GM18526 (cell line): ENCODE results near the gene TOP3A.

Experiments
- POLR2A ChIP-seq: IDR thresholded peaks from 3 replicates; pipeline ENCODE4 v1.6.1; 2011; ENCODE audit not compliant: insufficient read length; ENCODE audit errors: extremely low read depth

The TOP3A gene

DNA sequence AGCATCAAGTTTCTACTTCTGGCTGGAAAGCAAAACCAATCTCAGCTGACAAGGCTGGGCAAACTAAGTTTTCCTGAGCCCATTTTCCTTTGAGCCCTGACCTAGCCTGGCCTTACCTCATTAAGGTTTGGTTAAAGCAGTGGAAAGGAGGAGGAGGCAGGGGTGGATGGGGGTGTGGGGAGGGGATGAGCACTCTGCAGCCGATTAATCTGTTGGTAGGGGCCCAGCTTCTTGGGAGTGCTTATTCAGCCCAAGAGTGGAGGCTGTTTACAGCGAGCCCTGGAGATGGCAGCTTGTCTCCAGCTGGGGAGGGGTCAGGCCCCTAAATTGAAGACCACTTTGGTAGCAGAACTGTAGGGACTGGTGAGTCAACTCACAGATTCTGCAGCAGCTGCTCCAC lies 12.3 kb upstream of the TOP3A start:
- no peak for TF ChIP-seq POLR2A

DNA sequence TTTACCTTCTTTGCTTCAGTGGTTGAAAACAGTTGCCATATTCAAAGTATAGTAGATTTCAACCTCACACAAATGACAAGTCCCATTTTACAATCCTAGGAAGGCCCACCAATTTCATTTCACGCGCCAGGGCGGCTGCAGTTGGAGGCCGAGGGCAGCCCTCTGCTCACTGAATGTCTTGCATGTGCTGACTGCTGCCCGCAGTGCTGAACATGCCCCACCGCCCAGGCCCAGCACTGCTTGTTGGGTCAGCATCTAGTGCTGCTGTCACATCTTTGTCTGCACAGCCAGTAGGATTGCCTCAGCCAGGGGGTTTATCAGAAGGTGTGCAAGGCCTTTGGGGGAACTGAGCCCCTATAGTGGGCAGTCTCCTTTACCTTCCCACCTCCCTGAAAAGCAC lies 11.8 kb upstream of the TOP3A start:
- TF ChIP-seq POLR2A = no peak

DNA sequence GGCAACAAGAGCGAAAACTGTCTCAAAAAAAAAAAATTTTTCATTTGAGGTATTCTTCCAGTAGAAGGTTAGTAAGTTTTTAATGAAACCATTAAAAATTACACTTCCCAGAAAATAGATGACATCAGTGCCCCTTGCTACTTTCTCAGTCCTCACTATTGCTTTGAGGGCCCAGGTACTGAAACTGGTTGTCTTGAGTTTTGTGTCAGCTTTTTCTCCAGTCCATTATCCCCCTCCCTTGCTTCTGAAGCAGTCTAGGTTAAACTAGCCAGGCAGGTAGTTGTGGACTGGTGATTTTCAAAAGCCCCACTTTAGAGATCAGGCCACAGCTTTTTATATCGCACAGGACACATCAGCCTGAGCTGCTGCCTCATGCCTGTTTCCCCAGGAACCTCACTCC lies 11.2 kb upstream of the TOP3A start:
- no peak for TF ChIP-seq POLR2A

DNA sequence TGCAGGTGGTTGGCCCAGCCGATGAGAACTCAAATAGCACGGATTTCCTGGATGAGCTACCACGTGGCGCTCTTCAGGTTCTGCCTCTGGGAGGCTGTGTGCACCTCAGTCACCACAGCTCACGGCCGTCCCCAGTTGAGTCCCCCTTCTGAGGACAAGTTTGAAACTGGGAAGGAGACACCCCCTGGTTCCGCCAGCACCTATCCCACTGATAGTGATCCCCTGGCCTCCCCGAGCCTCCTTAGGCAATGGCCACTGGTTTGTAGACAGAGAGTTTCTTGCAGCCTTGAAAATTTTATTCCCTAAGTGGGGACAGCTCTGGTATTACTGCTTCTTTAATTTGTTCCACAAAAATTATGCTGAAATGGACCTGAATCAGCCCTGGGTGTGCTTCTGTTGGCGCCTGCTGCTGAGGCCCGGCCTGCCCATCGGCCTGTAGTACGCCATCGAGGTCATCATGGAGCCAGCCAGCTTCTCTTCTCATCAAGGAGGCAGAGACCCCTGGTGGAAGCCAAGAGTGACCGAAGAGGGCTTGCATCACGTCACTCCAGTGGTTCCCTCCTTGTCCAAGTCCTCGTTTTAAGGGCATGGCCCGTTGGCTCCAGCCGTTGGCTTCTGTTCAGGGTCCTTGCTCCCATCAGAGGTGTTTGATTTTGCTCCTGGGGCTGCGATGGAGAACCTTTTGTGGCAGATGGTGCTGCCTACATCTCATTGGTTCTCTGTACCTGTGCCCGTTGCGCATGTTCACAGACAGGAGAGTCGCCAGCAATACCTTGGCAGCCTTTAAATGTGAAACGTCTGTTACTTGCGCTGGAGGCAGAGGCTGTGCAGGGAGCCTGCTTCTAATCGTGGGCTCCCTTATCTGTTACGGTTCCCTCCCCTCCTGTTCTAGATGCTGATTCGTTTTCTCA lies 9.6 kb upstream of the TOP3A start:
- TF ChIP-seq POLR2A = no peak

DNA sequence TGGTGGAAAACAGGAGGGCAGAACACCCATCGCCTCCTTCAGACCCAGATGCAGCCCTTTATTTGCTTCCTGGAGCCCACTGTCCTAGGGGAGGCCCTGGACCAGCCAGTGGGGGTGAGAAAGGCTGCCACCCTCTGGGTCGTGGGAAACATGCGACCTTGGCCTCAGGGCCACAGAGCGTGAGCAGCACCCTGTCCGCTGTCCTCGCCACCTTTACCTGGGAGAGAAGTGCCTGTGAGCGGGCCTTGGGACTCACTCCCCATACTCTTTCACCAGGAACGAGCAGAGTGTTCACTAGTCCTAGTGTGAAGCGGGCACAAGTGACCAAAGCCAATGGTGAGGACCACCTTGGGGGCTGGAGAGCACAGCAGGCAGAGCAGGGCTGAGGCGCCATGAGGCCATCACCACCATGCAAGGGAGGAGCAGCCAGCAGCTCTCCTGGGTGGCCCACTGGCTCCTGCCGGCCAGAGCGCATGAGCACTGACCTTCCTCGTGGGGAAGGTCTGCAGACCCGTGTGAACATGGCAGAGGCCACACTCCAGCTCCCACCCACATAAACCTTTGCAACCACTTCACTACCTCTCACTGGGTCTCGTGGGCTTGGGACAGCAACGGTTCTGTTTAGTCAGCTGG lies 8.8 kb upstream of the TOP3A start:
- no peak for TF ChIP-seq POLR2A

DNA sequence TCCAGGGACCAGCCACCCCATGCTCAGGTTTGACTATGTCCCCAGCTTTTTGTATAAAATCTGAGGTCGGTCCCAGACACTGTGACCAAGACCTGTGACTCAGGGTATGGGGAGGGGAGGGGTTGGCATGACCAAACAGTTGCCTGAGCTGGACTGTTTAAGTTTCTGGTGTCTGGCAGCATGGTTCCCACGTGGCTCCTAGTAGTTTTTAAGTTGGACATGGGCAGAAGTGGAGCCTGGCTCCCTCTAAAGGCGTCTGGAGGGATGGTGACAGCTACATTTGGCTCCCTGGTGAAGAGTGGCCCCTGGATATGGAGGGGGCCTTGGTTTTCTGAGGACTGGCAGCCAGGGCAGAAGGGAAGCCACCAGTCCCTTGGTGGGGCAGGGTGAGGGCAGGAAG lies 8.2 kb upstream of the TOP3A start:
- no peak for TF ChIP-seq POLR2A

DNA sequence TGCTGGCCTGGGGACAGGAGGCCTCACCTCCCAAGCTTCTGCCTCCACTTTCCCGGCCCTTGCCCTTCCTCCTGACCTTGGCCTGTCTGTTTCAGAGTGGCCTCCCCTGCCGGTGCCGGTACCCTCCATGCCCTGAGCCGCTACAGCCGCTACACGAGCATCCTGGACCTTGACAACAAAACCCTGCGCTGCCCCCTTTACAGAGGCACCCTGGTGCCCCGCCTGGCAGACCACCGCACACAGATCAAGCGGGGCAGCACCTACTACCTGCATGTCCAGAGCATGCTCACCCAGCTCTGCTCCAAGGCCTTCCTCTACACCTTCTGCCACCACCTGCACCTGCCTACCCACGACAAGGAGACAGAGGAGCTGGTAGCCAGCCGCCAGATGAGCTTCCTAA lies 7.7 kb upstream of the TOP3A start:
- no peak for TF ChIP-seq POLR2A

DNA sequence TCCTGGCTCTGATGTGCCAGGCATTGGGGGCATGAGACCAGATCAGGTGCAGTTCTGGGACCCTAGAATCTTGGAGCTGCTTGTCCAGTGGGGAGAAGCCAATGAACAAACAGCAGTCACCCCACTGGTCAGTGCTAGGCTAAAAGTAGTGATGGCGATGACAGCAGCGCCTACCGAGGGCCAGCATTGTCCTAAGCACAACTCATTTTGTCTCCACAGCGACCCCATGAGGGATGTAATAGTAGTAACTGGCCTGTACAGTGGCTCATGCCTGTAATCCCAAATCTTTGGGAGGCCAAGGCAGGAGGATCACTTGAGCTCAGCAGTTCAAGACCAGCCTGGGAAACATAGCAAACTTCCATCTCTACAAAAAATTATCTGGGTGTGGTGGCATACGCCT lies 6.5 kb upstream of the TOP3A start:
- no peak for TF ChIP-seq POLR2A

DNA sequence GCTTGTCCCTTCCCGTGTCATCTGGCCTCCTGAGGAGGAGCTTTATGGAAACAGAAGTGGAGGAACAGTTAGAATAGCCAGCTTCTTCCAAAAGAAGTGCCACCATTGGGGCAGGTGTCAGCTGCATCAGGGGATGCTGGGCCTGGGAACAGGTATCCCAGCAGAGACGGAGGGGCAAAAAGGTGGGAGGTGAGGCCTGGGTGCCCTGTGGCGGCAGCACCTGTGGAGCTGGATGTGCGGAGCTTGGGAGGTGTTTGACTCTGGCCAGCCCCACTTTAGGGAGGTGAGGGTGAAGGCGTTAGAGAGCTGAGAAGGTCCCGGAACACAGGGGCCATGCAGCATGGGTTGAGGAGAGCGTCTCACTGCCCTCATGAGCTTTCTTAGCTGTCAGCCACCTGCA lies 5.5 kb upstream of the TOP3A start:
- no peak for TF ChIP-seq POLR2A

DNA sequence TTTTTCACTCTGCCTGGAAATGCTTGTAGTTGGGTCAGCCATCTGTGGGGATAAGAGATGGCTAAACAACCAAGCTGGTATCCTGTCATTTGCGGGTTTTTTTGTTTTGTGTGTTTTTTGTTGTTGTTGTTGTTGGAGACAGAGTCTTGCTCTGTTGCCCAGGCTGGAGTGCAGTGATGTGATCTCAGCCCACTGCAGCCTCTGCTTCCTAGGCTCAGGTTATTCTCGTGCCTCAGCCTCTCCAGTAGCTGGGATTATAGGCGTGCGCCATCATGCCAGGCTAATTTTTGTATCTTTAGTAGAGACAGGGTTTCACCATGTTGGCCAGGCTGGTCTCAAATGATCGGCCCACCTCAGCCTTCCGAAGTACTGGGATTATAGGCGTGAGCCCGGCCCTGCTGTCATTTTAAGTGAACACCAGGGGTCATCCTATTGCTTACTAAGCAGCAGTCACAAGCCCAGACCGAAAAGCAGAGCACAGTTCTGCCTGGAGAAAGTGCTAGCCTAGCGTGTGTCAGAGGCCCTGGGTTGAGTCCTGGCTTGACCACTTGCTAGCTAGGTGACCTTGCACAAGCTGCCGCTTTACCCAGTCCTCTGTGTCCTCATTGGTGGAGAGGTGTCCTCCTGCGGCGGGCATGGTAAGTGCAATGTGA lies 4.9 kb upstream of the TOP3A start:
- TF ChIP-seq POLR2A = no peak

DNA sequence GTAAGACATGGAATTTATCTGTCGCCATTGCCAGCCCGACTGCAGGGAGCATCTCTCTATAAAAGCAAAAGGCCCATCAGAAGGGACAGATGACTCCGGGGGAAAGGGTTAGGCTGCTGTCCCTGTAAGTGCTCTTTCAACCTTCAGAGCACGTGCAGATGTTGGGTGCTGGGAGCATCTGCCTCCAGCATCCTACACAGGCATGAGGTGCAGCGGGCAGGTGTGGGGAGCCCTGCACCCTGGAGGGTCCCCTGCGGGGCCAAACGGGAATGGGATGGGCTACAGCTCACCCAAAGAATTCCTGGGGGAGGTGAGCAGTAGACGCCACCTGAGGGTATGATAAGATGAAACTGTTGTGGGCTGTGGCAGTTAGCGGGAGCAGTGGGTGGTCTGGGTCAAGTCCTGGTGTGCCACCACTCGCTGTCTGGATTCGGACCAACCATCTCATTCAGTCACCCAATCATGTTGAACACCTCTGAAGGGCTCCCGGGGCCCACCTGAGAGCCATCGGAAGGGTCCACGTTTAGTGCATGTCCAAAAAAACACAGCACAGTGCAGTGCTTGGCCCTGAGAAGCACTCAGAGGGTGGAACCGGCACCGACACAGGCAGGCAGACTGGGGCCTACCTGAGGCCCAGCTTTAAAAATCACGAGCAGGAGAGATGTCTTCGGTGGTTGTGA lies 4.1 kb upstream of the TOP3A start:
- no peak for TF ChIP-seq POLR2A

DNA sequence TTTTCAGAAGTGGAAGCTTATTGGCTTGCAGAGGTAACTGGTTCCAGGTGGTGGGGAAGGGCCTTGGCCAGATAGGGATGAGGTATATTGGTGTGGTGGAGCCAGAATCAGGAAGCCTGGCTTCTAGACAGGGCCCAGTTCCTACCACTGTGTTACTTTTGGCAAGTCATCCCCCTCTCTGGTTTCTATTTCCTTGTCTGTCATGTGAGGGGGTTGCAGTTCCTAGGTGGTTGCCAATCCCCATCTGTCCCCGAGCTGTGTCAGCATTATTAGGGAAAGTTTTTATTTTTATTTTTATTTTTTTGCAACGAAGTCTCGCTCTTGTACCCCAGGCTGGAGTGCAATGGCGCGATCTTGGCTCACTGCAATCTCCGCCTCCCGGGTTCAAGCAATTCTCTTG lies 3.3 kb upstream of the TOP3A start:
- no peak for TF ChIP-seq POLR2A

DNA sequence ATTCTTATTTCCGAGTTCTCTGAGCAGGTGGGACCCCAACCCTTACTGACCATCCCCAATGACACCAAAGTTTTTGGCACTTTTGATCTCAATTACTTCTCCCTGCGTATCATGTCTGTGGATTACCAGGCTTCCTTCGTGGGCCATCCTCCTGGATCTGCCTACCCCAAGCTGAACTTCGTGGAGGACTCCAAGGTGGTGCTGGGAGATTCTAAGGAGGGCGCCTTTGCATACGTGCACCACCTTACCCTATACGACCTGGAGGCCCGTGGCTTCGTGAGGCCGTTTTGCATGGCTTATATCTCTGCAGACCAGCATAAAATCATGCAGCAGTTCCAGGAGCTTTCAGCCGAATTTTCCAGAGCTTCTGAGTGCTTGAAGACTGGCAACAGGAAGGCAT lies 1.2 kb upstream of the TOP3A start:
- no peak for TF ChIP-seq POLR2A

DNA sequence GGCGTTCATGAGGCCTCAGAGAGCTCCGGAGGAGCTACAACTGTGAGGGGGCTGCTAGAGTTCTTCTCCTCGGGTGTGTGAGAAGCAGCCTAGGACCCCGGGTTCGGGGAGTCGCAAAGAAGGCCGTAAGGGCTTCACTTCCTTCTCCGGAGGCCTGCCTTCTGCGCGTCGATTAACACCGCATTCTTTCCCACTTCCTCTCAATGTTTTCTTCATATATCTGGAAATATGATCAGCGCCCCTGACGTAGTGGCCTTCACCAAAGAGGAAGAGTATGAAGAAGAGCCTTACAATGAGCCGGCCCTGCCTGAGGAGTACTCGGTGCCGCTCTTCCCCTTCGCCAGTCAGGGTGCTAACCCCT lies 748 bp upstream of the TOP3A start:
- TF ChIP-seq POLR2A = no peak

DNA sequence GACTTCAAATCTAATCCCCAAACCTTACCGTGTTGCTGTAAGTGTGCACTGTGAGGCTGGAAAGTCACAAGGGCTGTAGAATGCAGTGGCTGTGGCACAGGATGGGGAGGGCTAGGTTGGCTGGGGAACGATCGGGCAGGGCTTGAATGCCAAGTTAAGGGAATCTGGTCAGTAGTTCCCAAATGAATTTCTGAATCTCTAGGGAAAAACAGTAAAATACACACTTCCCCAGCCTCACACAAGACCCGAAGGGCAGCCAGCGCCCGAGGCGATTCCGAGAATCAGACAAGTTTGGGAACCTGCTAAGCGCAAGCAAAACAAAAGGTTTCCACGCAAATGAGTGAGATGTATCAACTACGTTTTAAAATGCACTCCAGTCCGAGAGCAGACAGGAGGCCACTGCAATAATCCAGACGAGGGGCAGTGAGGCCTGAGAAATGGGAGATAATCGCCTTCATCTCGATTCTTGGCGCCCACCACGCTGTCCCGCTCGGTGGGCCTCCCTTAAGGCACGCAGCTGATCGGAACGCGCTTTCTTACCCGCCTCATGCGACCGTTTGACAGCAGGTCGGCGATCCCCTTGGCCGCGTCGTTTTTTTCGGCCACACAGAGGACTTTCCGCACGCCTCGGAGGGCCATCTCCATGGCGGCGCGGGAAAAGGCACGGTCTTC lies 599 bp downstream of the TOP3A start:
- TF ChIP-seq POLR2A = no peak
